MM.1S (cell line): ENCODE data around the gene COX8C.

Experiments used
- CTCF ChIP-seq: fragments of 300-600 bp; sonication (generic); IDR thresholded peaks from 2 replicates; pipeline ENCODE4 v1.5.1; 2016; ENCODE audit warnings: antibody characterized with exemption, low read length, mixed read lengths
- EZH2 ChIP-seq: fragments of 300-600 bp; sonication (generic); optimal IDR thresholded peaks from 2 replicates; pipeline ENCODE3; 2017; ENCODE audit warnings: low read depth, mild to moderate bottlenecking, antibody characterized with exemption, low read length, mixed read lengths

- TF ChIP-seq CTCF (no peak), EZH2 (no peak)
Measured at GRCh38 chr14:93309427-93309966, 37.5 kb upstream of the COX8C start.
